ENCODE results near the gene SPOCK1. TPM values are rescaled to one million over a fixed set of nuclear protein-coding genes. Genes with fewer than 3 reads are reported as not detected.

Gene SPOCK1
- total RNA-seq, 1 experiment from 2014 or later, result 10.9 TPM

DNA sequence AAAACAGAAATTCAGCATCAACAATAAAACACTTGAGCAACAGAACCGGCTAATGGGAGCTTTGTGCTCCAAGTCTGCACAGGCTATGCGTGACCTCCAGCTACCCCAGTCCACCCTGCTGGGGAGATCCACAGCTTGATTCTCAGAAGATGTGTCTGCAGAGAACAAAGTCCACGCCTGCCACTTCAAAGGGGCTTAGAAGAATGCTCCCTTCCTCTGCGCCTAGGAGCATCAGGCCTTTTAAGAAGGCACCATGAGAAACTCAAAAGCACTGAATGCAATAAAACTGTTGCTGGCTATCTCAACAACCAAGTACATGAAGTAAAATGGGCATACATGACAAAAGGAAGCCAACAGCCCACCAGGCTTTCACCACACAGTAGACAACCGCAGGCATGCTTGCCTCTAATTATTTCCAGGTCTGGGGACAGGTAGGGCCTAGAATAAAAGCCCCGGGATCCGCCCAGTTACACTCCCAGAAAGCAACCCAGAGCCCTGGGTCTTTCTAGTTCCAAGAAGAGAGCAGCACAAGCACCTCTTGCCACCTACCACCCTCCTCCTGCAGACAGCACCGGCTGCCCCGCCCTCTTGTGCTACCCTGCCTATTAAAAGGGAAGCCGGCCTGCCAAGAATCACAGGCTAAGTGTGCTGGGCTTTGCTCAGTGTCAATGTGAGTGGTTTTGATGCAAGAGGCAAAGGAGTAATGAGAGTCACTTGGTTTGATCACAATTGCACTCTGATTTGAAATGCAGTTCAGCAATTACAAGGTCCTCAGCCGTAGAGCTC is 123.2 kb downstream of the SPOCK1 start:
- Mint-ChIP-seq H3K27ac (peak overlapping the region in 1 of 3 experiments; percentile 34; a peak in 1 of 7 replicates), H3K4me1 (peaks cover 4 to 13% of the 10 kb centered on the region in 2 experiments), H3K36me3 (ENCODE audit: insufficient read depth in 1 of 3, low read depth in 3 of 3) (peaks cover 3 to 13% (median 6%) of the 10 kb centered on the region in 3 experiments; a peak in 5 of 7 replicates), H3K9me3 (peaks cover 10 to 12% of the 10 kb centered on the region in 2 experiments), H3K4me3 (no peak overlapping the region), H3K27me3 (ENCODE audit: low read depth) (peaks cover 2% of the 10 kb centered on the region; the same call in 1 of the 2 replicates)
- Histone ChIP-seq H3K4me1 (ENCODE audit: insufficient read depth, low read length) (no peaks in the 10 kb centered on the region; the same call in 1 of the 2 replicates), H4K91ac (ENCODE audit: insufficient read length, low read depth, low read length) (no peak overlapping the region), H3K27ac (ENCODE audit: insufficient read length, low read depth, low read length) (no peak overlapping the region), H3K56ac (ENCODE audit: insufficient read length, low read depth, low read length) (no peak overlapping the region), H3K18ac (ENCODE audit: insufficient read length, low read depth, low read length) (no peak overlapping the region), H2BK12ac (ENCODE audit: insufficient read length, low read depth, low read length) (no peak overlapping the region), H4K8ac (replicated peaks; ENCODE audit: insufficient read length, low read depth, low read length) (no peak overlapping the region), H3K4me2 (ENCODE audit: insufficient read depth, insufficient read length, low read length) (no peak overlapping the region), H2BK15ac (ENCODE audit: low read depth, low read length) (no peak overlapping the region), H3K27me3 (ENCODE audit: insufficient read depth, low read length) (no peaks in the 10 kb centered on the region), H3K79me1 (ENCODE audit: insufficient read depth, low read depth, low read length, poor library complexity, severe bottlenecking) (no peaks in the 10 kb centered on the region), H3T11ph (ENCODE audit: low read length) (no peak overlapping the region), H3K23me2 (ENCODE audit: insufficient read length, low read depth, low read length, poor library complexity, severe bottlenecking) (no peaks in the 10 kb centered on the region), H2AFZ (ENCODE audit: low read length) (no peak overlapping the region), H4K20me1 (ENCODE audit: control insufficient read depth, insufficient read depth, insufficient read length) (no peaks in the 10 kb centered on the region), H3K14ac (ENCODE audit: insufficient read depth, low read length) (no peak overlapping the region), H3K9ac (ENCODE audit: extremely low read depth, insufficient read length, low read length) (no peak overlapping the region), H3K23ac (ENCODE audit: insufficient read length, low read depth, low read length) (no peak overlapping the region), H3K9me3 (ENCODE audit: control insufficient read depth, low read depth, low read length) (peaks cover 3% of the 10 kb centered on the region), H3K4ac (ENCODE audit: low read depth, low read length) (no peak overlapping the region), H3K79me2 (ENCODE audit: insufficient read depth, low read length) (no peaks in the 10 kb centered on the region), H2BK120ac (ENCODE audit: low read depth, low read length, poor library complexity, severe bottlenecking) (no peak overlapping the region), H2BK5ac (ENCODE audit: insufficient read length, low read length) (no peak overlapping the region), H2BK20ac (ENCODE audit: low read depth, low read length, poor library complexity, severe bottlenecking) (no peak overlapping the region), H2AK5ac (ENCODE audit: insufficient read length, low read length) (no peak overlapping the region), H4K5ac (ENCODE audit: insufficient read length, low read depth, low read length) (no peak overlapping the region)
- no CpG with 5 or more reads among the region's 11 CpGs for WGBS (ENCODE audit: extremely low coverage, insufficient read length, low lambda C conversion rate)
- DNase-seq, result peak; percentile 52
- TF ChIP-seq, protein P1, sequence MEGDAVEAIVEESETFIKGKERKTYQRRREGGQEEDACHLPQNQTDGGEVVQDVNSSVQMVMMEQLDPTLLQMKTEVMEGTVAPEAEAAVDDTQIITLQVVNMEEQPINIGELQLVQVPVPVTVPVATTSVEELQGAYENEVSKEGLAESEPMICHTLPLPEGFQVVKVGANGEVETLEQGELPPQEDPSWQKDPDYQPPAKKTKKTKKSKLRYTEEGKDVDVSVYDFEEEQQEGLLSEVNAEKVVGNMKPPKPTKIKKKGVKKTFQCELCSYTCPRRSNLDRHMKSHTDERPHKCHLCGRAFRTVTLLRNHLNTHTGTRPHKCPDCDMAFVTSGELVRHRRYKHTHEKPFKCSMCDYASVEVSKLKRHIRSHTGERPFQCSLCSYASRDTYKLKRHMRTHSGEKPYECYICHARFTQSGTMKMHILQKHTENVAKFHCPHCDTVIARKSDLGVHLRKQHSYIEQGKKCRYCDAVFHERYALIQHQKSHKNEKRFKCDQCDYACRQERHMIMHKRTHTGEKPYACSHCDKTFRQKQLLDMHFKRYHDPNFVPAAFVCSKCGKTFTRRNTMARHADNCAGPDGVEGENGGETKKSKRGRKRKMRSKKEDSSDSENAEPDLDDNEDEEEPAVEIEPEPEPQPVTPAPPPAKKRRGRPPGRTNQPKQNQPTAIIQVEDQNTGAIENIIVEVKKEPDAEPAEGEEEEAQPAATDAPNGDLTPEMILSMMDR (conservative IDR thresholded peaks at IDR 0.05), result no peak

Measured in H9 (cell line).